ENCODE results near the gene TYW1.
"Not testable (repeated sequence)": the region's sequence is repeated elsewhere in the genome, so short reads cannot be mapped to it uniquely, and the experiment has no call there.

The TYW1 gene

DNA sequence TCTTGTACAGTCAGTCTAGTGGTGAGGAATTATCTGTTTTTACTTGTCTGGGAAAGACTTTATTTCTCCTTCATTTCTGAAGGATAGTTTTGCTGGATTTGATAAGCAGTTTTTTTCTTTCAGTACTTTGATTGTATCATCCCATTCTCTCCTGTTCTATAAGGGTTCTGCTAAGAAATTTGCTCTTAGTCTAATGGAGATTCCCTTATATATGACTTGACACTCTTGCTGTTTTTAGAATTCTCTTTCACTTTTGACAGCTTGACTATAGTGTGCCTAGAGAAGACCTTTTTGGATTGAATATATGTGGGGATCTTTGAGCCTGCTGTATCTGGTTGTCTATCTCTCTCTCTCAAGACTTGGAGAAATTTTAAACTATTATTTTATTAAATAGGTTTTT lies 157.7 kb downstream of the TYW1 start:
- DNase-seq, result not testable (repeated sequence)

DNA sequence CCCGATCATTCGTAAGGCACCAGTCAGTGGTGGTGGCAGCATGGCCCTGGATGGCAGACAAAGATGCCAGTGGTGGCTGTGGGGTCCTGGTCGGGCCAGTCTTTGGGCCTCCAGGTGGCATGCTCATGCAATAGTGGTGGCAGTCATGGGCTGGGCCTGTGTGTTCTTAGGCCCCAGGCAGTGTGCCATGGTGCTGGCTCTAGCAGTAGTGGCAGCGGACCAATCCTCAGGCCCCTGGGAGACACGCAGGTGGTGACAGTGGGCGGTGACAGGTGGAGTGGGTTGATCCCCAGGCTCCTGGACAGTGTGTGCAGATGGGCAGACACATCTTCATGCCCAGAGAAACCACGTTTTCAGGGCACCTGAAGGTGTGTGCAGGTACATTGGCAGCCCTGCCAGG lies 159.4 kb downstream of the TYW1 start:
- not testable (repeated sequence) for DNase-seq

DNA sequence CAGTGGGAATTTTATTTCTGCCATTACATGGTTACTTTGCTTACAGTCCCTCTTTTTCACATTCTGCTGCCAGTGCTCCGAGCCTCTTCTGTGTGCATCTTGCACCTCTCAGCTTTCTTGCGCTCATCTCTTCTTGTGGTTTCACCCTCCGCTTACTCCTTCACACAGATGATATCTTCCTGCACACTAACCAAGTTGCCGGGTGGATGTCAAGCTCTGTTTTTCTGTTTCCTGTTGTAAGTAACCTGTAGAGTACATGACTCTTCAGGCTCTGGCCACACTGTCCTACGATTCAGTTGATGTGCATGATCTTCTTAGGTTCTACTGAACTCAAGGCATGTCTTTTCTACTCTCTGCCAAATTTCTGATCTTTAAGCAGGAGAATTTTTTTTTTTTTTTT lies 166.7 kb downstream of the TYW1 start:
- DNase-seq, result not testable (repeated sequence)

GRCh38 chr7:67171151-67171550 lies 174.5 kb downstream of the TYW1 start:
- not testable (repeated sequence) for DNase-seq

DNA sequence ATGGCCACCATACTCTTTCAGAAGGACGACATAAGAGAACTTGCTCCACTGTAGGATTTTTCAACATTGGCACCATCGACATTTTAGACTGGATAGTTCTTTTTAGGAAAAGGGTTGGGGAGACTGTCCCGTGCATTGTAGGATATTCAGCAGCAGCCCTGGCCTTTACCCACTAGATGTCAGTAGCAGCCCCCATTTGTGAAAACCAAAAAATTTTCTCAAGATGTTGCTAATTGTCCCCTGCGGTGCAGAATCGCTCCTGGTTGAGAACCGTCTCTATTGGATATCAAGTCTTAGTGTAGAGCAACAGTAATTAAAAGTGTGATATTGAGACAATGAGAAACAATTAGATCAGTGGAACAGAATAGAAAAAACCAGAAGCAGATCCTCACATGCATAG lies 180.1 kb downstream of the TYW1 start:
- not testable (repeated sequence) for DNase-seq

DNA sequence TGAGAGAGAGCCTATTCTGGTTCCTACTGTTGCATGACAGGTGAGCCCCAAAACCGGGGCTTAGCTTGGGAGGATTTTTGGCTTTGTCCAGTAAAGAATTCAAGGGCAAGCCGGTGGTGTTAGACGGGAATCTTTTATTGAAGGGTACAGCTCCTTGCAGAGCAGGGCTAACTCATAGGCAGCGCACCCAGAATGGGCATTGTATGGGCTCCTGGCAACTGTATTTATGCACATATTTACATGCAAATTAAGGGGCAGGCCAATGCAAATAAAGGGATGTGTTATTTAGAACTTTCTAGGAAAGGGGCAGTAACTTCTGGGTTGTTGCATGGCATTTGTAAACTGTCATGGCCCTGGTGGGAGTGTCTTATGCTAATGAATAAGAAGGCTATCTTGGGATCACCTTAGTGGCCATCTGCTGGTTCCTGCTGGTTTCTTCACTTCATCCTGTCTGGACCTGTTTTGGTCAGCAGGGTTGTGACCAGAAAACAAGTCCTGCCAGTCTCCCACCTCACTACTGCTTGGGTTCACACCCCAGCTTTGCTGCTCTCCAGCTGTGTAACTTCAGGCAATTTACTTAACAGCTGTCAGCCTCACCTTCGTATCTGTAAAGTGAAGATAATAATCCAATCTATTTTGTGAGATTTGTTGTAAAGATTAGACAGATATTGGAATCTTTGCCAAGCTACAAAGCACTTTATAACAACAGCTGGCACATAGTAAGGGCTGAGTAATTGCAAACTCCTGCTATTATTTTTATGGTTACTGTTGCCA lies 182.5 kb downstream of the TYW1 start:
- peak in 1 of 2 experiments; percentile 11 for DNase-seq

- DNase-seq, result not testable (repeated sequence)
Observed at GRCh38 chr7:67182956-67183750, 186.5 kb downstream of the TYW1 start.

- DNase-seq, result not testable (repeated sequence)
Observed at GRCh38 chr7:67184912-67185659, 188.5 kb downstream of the TYW1 start.

- peak in 1 of 2 experiments; percentile 11 for DNase-seq
Observed at GRCh38 chr7:67185660-67186129, 189.1 kb downstream of the TYW1 start.

GRCh38 chr7:67189160-67189559 lies 192.5 kb downstream of the TYW1 start:
- DNase-seq, result not testable (repeated sequence)

DNA sequence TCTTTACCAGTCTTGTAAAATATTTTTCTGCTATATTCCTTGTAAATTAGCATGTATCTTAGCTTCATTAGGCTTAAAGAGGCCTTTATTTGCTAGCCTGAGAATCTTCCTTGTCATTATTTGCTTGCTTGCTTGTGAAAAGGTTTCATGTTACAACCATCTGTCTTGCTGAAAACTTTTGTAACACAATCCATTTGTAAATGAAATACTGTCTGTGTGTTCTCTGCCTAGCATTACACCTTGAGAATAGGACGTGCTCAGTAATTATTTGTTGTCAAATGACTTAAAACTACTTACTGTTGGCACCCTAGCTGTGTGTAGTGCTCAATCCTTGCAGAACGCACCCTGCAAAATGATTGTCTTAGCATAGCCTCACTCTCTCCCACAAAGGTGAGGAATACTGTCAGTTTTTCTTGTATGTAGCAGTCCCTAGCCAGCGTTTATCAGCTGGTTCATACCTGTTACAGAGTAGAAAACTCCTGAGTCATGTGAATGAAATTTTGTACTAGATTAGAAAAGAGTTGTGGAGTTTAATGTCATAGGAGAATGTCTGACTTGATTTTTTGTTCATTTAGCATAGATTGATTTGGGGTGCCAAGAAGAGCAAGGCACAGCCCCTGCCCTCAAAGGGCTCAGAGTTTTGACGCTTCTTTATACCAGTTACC lies 193.3 kb downstream of the TYW1 start:
- DNase-seq, result not testable (repeated sequence)

DNA sequence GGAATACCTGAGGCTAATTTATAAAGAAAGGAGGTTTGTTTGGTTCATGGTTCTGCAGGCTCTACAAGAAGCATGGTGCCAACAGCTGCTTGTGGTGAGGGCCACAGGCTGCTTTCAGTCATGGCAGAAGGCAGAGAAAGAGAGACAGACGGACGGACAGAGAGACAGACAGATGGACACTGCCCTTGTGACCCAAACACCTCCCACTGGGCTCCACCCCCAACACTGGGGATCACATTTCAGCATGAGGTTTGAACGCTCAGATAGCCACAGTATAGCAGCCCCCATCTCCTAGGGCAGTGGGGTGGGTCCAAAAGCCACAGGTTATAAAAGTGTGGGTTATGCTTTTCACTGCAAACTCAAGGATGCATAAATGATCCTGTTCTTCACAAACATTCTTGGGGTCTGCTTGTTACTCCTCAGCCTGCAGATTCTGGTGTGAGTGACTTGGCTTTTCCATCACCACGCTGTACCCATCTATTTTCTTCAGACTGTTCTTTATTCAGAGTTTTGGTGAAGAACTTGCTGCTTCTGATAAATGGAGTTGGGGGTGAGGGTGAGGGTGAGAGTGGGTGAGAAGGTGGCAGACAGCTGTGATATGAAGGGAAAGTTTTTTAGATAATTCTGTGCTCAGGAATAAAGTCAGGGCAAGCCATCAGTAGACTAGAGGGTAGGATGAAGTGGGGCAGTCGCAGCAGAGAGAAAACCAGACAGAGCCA lies 194.5 kb downstream of the TYW1 start:
- not testable (repeated sequence) for DNase-seq

DNA sequence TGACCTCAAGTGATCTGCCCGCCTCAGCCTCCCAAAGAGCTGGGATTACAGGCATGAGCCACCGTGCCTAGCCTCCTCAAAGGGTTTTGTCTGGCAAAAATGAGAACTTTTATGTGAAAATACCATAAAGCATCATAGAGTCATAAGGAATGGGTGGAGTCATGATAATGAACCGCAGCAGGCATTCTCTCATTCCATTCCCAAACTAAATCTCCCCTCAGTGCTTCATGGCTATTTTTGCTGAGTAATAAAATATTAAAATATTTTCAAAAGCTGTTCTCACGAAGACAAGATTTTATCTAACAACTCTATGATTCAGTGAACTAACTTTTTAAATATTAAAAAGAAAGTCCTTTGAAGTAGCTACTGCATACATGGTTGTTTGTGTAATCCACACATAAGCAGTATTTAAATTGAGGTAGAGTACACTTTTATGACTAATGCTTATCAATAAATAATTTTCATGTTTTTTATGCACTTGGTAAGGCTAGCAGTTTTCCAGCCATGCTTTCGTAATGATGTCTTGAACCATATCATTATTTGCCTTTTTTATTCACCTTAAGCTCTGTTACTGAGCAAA lies 195.6 kb downstream of the TYW1 start:
- DNase-seq, result not testable (repeated sequence)

DNA sequence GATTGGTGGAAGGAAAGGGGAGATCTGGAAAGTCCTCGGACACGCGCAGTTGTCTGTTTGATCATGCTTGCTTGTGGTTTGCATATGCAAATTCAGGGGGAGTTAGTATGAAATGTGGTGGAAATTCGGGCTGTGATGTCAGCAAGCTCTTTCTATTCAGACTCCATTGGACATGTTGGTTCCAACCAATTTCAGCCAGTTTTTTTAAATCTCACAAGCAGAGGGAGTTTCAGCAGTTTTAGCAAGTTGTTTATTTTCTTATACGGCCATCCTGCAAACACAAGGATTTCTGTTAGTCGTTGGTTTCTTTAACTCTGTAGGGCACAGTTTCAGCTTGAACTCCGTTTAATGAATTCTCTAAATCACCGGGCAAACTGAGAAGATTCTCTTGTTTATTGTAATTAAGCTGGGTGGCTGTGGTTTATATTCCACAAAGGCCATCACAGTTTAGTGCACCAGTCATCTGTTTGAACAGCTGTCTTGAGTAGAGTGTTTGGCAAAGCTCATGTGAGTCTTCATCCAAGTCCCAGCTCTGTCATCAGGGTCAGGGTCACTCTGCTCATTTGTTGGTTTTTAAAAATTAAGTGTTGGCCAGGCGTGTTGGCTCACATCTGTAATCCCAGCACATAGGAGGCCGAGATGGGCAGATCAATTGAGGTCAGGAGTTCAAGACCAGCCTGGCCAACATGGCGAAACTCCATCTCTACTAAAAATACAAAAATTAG lies 196.4 kb downstream of the TYW1 start:
- DNase-seq, result not testable (repeated sequence)

GRCh38 chr7:67196176-67196575 lies 199.5 kb downstream of the TYW1 start:
- DNase-seq, result not testable (repeated sequence)

DNA sequence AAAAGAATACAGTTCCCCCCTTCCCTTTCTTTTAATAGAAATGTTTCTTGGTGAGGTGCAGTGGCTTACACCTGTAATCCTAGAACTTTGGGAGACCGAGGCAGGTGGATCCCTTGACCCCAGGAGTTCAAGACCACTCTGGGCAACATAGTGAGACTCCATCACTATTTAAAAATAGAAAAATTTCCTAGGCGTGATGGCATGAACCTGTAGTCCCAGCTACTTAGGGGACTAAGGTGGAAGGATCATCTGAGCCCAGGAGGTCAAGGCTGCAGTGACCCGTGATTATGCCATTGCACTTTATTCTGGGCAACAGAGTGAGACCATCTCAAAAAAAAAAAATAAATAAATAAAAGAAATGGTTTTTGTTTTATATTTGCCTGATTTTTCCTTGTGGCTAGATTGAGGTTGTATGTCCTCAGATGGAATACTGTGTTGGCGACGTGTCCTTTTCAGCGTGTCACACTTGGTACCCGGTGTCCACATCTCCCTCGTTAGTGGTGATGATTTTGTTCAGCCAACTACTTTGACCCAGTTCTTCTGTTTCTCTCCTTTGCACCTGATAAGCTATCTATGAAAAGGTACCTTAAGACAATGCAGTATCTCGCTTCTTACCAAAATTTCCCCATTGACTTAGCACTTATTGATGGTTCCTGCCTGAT lies 202.4 kb downstream of the TYW1 start:
- not testable (repeated sequence) for DNase-seq

GRCh38 chr7:67205772-67206171 lies 209.1 kb downstream of the TYW1 start:
- not testable (repeated sequence) for DNase-seq

All from erythroblast (primary cell).